Fibroblast of skin of left biceps (primary cell): Measurements from ENCODE around the gene SPPL3.
"Not testable (repeated sequence)": the region's sequence is repeated elsewhere in the genome, so short reads cannot be mapped to it uniquely, and the experiment has no call there.

Source experiments
- DNase-seq, 2 experiments: peaks; one replicate each; pipeline ENCODE4 v3.0.0-alpha.2; 2013; ENCODE audit warnings: low read depth in 2 of 2

Gene SPPL3

GRCh38 chr12:120748242-120748641 is 155.9 kb downstream of the SPPL3 start:
- no peak for DNase-seq

GRCh38 chr12:120744922-120745493 is 159.2 kb downstream of the SPPL3 start:
- no peak for DNase-seq

- DNase-seq, result no peak
These were observed 162.4 kb downstream of the SPPL3 start for GRCh38 chr12:120741476-120742421.

- DNase-seq, result no peak
These were observed 163.3 kb downstream of the SPPL3 start for GRCh38 chr12:120740871-120741270.

GRCh38 chr12:120739821-120740613 is 164.1 kb downstream of the SPPL3 start:
- DNase-seq, result no peak

GRCh38 chr12:120739031-120739762 is 165.0 kb downstream of the SPPL3 start:
- DNase-seq, result no peak

- DNase-seq, result no peak
These were observed 165.7 kb downstream of the SPPL3 start for GRCh38 chr12:120738252-120739030.

- no peak for DNase-seq
These were observed 166.5 kb downstream of the SPPL3 start for GRCh38 chr12:120737557-120738251.

GRCh38 chr12:120736404-120737331 is 167.5 kb downstream of the SPPL3 start:
- DNase-seq, result no peak

- DNase-seq, result no peak
These were observed 169.0 kb downstream of the SPPL3 start for GRCh38 chr12:120735181-120735580.

- DNase-seq, result no peak
These were observed 169.9 kb downstream of the SPPL3 start for GRCh38 chr12:120734210-120734609.

GRCh38 chr12:120733574-120733973 is 170.6 kb downstream of the SPPL3 start:
- DNase-seq, result no peak

GRCh38 chr12:120732198-120732597 is 172.0 kb downstream of the SPPL3 start:
- DNase-seq, result not testable (repeated sequence)

GRCh38 chr12:120726961-120727360 is 177.2 kb downstream of the SPPL3 start:
- DNase-seq, result no peak

- DNase-seq, result no peak
These were observed 177.7 kb downstream of the SPPL3 start for GRCh38 chr12:120726510-120726793.

GRCh38 chr12:120725659-120726509 is 178.3 kb downstream of the SPPL3 start, which contains the start of gene ACADS:
Gene ACADS (plus strand): TSS chr12:120725826. CDS start chr12:120725886, 60 bp downstream.
- peak; percentile 24 to 36 for DNase-seq

- DNase-seq, result no peak
These were observed 179.0 kb downstream of the SPPL3 start for GRCh38 chr12:120725151-120725658.

GRCh38 chr12:120724720-120725119 is 179.4 kb downstream of the SPPL3 start:
- DNase-seq, result no peak
